Activated CD4-positive, CD25-positive, alpha-beta regulatory T cell (primary cell): ENCODE data around the gene ASAP2.

ENCODE experiments used
- DNase-seq, 4 experiments: peaks; one replicate each; lab custom pipeline; 2025; lab: John Stamatoyannopoulos, UW

Gene ASAP2

DNA sequence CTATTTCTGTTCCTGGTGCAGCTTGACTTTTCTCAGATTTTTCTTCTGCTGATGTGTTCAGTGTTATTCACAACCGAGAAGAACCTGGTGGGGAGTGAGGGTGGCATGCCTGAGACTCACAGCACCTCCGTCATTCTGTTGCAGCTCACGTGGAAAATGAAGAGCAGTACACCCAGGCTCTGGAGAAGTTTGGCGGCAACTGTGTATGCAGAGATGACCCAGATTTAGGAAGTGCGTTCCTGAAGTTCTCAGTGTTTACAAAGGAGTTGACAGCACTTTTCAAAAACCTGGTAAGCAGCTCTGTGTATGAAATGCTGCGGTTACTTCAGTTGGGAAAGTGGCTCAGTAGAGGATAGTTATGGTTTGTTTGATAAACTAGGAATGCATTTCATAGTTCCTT lies 90.5 kb downstream of the ASAP2 start:
- DNase-seq, result no peak

DNA sequence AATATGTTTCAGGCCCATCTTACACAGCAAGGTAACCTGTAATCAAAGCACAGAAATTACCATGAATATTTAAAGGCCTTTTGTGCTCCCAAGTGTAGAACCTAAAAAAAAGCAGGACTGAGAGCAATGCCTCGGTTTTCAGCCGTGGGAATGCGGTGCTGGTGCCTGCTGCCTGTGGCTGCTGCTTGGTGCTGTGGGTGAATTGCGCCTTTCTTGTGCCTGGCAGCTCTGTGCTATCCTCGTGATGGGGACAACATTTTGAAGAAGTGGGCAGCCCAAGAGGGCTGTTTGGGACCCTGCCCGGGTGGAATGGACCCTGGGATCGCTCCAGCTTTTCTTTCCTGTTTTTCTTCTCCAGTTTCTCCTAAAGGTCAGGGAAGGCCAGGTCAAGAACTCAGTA lies 91.2 kb downstream of the ASAP2 start:
- DNase-seq, result no peak

DNA sequence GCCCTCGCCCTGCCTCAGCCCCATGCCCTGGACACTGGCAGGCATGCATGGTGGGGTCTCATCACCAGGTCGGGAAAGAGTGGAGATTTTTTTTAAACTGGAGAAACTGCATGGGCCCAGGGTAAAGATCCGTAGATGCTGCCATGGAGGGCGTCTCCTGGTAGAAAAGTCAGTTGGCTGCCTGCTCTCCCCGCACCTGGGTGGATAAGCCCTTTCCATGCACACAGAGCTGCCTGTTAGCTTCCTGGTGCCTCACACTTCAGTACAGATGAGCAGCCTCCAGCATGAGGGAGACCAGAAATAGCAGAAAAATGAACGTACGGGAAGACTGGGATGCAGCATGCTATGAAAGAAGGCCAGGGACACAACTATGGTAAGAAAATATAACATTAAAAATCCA lies 92.0 kb downstream of the ASAP2 start:
- no peak for DNase-seq

DNA sequence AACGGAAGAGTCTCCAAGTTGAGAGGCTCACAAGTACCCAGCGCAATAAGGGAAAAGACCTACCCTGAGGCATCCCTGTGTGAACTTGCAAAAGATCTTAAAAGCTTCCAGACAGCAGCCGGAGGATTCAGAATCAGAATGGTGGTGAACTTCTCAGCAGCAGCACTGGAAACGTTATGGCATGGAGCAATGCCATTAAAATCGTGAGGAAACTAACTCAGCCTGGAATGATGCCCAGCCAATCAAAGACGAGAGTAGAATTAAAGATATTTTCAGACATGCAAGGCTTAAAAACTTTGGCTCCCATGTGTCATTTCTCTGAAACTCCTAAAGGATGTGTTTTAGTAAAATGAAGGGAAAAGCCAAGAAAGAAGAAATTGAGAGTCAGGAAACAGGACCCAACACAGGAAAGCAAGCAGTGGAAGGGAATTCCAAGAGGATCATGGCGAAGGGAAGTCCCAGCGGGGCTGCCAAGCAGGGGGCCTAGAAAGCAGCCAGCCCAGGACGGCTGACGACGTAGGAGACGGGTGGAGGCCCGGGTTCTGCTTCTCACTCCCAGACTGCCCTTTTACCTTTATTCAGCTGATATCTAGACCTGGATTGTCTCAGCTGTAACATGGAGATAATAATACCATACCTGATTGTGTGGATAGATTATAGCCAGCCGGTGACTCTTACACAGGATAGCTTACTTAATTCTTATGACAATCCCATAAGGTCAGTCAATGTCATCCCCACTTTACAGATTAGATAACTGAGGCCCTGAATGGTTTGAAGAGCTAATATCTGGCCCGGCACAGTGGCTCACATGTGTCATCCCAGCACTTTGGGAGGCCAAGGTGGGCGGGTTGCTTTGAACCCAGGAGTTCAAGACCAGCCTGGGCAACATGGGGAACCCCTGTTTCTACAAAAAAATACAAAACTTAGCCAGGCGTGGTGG lies 92.8 kb downstream of the ASAP2 start:
- no peak for DNase-seq

DNA sequence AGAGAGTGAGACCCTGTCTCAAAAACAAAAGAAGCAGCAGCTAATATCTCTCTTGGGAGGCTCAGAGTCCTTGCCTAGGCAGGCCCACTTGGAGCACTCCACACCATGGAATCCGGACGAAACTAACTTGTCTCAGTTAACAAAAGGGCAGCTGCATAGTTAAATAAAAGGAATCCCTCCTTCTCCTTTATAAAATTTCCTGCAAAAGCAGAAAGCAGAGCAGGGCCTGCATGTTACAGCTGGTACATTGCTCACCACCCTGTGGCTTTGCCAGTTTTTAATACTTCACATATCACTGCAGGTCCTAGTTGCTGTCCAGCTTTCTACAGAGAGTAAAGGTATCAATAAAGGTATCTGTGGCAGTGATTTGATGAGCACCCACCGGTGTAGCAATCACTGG lies 93.6 kb downstream of the ASAP2 start:
- no peak for DNase-seq

DNA sequence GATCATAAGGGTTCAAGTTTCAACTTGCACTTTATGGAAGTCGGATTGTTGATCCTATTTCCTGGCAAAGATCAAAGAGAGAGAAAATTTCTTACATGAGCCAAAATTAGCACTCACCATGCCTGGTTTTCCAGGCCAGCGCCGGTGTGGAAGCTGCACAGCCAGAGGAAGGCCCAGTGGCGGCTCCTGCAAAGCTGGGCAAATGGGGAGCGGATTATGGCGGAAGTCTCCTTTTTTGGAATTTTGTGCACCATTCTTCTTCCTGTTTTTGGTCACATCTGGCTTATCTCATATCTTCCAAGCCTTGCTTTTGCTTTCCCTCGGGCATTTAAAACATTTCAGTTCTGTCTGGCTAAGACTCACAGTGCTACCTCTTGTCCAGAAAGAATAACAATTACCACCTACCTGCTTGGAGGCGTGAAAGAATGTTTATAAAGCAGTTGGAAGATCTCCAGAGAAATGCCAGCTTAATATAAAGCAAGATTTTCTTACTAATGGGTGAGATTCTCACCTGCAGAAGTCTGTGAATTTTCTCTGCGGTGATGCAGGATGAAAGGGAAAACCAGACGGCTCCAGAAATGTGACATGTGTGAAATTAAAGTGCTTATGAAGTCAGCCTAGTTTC lies 94.3 kb downstream of the ASAP2 start:
- DNase-seq, result no peak

DNA sequence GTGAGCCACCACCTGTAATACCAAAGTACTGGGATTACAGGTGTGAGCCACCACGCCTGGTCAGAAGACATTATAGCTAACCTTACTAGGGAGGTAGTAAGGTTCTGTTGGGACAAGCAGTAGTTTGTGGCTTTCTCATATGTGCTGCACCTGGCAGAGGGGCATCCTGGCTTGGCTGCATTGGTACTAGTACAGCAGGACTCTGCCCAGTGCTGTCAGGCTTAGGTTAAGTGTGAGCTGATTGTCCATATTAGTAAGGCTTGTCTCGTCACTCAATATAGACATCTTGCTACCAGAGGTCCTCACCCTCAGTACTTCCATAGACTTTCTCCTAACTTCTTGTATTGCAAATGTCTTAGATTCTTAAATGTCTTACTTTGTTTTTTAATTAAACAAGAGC lies 96.1 kb downstream of the ASAP2 start:
- no peak for DNase-seq

DNA sequence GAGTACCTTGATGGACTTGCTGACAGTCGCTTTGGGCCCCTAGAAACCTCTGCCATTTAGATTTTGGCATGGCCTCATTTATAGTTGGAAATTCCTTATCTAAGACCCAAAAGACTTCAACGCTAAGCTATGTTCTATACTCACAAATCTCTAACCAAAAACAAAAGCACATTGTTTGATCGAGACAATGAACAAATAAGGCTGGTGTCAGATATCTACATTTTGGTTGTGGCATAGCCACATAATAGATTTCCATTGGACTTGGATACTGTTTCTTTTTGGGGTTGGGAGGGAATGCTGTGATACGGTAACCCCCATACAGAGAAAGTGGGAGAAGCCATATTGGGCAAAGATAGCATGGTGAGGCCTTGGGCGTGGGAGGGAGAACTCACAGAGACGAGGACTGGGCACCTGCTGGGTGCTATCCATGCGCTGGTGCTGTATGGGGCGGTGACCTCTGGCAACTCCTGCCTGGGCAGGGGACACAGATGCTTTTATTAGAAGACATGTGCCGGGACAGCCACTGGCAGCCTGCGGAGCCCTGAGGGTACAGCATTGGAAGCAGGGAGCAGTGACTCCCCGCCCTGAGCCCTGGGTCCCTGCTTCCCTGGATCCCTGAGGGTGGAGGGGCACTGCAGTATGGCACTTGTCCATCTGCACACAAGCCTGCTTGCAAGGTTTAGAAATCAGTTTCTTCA lies 97.1 kb downstream of the ASAP2 start:
- DNase-seq, result no peak

DNA sequence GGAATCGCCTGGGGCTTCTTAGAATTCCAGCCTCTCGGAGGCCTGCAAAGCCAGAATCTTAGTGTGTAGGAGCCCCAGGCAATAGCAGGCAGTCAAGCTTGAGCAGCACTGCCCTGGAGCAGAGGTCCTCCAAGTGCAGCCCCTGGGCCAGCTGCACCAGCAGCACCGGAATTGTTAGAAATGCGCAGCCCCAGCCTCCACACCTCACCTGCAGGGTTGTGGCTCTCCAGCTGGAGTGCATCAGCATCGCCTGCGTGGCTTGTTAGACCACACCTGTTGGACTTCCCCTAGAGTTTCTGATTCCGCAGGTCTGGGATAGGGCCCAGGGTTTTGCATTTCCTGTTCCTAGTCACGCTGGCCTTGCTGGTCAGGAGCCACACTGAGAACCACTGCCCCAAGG lies 100.3 kb downstream of the ASAP2 start:
- no peak for DNase-seq

DNA sequence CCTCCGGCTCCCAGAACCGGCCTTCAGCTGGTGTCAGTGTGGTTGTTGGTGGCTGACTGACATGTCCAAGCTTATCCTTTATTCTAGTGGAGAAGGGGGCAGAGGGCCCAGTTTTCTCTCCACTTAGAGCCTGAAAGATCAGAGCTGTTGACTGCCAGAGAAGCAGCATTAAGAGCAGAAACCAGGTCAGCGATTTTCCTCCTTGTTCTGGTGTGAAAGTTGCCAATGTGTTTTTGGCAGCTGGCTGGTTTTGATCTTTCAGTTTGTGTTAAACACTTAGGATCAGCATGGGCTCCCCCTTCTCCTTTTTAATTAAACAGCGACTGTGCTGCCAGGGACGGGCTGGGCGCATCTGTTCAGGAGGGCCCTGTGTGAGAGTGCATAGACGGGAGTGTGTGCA lies 100.9 kb downstream of the ASAP2 start:
- DNase-seq, result no peak

DNA sequence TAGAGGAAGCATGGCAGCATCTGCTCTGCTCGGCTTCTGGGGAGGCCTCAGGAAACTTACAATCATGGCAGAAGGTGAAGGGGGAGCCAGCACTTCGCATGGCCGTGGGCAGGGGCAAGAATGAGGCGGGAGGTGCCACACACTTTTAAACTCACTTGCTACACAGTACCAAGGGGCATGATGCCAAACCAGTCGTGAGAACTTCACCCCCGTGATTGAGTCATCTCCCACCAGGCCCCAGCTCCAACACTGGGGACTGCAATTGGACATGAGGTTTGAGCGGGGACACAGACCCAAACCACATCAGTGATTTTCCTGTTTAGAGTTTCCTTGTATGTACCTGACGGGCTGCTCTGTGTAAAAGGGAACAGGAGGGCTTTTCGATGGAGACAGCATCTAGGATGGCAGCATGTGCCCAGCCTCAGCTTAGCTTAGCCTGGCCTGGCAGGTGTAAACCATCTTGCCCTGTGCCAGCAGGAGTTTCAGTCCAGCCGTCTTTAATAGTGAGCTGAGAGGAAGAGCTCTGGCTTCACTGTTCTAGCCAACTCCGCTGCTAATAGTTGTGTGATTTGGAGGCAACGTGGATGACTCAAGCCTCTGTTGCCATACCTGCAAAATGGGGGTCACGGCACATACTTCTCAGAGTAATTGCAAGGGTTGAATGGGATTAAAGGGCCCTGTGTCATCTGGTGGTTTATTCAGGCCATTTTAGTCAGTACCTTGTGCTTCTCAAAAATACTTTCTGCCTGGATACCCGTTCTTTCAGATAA lies 101.8 kb downstream of the ASAP2 start:
- DNase-seq, result no peak

DNA sequence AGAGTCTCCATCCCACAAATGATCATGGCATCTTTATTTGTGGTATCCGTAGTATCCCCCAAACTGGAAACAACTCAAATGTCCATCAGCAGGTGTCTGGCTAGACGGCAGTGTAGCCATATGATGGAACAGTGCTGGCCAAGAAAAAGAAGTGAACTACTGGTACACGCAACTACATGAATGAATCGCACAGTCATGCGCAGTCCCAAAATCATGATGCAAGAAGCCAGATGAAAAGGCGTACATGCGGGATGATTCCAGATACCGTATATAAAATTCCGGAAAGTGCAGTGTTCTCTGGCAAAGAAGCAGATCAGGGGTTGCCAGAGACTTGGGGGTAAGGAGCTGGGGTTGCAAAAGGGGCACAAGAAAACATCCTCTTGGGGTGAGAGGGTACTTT lies 102.5 kb downstream of the ASAP2 start:
- DNase-seq, result no peak

DNA sequence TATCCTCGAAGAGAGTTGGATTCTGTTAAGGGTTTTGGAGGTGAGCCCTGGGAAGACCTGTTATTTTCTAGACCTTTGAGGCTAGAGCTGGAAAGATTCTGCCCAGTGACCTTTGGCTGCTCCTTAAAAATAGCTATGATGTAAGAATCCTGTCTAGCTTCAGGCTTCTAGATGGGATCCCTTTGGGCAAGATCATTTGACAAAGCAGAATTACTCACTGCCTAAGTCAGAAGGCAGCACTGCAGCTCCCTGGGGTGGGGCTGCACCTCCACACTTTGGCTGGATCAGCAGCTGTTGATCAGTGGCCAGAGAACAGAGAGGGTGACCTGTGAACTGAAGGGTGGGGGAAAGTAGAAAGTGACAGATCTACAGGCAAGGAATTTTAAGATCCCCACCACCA lies 103.8 kb downstream of the ASAP2 start:
- DNase-seq, result no peak

DNA sequence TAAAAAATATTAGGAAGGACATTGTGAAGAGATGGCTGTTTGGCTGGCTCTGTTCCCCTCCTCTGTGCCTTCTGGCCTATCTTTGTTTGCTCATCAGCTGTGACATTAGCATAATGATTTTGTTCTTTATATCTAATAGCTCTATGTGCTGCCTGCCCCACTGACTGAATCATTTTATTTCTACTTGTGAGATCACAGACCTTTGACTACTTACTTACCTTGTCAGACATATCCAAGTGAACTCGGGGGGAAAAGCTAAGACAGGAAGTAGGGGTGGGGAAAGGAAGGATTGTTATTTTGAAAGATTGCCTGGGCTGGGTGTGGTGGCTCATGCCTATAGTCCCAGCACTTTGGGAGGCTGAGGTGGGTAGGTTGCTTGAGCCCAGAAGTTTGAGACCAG lies 104.2 kb downstream of the ASAP2 start:
- no peak for DNase-seq

DNA sequence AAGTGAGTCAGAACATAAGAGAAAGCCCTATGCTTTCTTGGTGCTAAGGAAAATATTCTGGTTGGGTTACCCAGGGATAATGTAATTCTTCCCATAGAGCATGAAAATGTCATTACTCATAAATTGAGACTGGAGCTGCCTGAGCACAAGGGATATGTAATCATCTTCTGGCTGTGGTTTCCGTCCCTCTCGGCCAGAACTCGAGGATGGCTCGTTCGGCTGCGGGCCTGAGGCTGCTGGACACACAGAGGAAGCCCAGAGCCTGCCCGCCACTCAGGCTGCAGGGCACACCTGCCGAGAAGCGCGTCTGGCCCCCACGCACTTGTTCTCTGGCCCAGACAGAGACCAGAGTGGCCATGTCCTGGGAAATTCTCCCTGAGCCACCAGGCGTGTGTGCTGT lies 104.9 kb downstream of the ASAP2 start:
- no peak for DNase-seq

DNA sequence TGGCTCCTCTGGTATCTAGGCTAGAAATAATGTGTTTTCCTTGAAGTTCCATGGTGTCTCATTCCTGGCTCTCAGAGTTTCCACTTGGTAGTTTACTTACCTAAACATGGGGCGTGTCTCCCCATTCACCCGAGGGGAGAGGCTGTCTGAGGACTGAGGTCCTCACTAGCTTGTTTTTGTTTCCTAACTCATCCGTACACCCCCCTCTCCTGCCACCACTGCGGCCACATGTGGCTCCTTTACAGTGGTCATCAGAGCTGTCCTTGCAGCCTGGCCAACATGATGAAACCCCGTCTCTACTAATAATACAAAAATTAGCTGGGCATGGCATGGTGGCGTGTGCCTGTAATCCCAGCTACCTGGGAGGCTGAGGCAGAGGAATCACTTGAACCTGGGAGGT lies 106.0 kb downstream of the ASAP2 start:
- DNase-seq, result no peak

DNA sequence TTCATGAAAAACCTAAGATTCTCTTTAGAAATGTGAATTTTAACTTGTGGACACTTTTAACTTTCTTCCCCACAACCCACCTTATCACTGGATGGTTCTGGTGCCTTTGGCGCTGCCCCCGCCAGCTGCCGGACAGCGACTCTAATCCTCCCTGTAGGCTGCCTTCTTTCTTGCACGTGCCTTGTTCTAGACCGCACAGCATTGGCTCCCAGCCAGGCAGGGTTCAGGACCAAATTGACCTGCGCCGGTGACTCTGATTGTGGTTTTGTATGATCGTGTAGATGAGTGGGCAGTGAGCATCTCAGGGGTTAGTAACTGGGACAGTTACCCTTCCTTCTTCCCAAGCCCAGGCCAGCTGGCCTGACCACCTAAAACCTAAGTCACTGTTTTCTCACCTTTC lies 106.8 kb downstream of the ASAP2 start:
- DNase-seq, result no peak

DNA sequence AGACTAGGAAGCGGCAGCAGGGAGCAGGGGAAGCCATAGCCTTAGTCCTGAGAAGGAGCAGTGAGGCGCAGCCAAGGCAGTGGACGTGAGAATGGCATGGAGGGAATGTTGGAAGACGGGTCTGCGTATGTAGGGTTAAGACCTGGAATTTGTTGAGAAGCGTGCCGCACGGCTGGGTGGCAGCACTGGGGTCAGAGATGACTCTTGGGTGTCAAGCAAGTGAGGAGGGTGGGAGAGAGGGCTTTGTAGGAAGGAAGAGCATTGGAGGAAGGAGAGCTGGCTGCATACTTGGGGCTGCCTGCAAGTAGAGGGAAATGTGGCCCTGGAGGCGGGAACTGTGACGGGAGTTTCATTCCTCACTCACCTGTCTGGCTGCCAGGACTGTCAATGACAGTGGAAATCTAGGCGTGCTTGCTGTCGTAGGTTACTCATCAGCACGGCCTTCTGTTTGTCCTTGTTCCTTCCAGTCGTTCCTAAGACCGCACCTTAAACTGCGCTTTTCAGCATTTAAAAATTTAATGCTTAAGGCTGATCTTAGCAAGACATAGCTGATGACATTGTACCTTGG lies 108.8 kb downstream of the ASAP2 start:
- no peak for DNase-seq

DNA sequence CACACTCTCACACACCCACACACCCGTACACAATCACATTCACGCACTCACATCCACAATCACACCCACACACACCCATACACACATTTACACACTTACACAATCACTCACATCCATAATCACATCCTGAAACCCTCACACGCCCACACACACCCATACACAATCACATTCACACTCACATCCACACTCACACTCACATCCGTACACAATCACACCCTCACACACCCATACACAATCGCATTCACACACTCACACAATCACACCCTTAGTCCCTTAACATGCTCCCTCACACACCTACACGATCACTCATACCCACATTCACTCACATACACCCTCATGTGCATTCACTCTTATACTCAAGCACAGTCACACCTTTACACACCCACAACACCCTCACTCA lies 110.9 kb downstream of the ASAP2 start:
- DNase-seq, result no peak

DNA sequence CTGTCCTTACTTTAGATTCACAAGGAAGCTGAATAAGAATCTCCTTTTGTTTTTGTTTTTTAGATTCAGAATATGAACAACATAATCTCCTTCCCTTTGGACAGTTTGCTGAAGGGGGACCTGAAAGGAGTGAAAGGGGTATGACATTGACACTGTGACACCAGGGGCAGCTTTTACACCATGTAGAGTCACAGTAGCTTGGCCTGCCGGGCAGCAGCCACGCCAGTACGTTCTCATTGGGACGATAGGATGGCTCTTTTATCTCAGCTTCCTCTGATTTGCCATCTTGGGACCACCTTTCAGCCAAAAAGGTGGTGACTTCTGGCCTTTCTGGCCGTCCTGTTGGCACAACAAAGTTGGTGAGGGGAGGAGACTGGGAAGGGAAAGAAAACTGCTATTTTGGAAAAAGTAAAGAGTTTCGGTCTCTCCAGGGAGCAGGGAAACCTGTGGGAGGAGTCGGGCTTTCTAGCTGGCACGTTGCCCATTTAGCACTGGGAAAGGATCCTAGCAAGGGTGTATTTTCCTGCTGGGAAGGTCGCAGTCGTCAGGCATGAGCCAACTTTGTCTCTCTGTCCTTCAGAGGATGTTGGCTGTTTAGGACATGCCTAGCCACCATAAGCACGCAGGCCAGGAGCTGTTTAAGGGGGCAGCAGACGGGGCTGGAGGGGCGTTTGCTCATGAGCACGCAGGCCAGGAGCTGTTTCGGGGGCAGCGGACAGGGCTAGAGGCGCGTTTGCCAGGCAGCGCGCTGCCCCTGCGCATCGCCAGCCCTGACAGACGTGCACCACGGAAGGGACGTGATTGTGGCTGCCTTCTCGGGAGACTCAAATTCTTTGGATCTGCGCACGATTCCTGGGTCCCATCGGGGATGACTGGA lies 112.1 kb downstream of the ASAP2 start:
- no peak for DNase-seq

DNA sequence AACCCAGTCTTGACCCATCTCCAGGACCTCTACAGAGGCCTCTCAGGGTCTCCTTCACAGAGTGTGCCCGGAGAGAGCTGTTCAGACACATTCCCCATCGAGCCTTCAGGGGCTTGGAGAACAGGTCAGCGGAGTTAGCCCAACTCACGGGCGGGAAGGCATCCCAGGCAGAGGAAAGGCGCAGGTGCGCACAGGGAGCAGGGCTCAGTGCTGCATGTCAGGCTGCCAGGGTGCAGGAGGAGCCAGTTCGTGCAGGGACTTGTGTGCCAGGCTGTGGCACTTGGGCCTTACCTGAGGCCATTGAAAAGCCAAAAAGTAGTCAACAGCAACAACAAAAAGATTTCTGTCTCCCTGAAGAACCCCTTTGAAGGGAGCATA lies 112.7 kb downstream of the ASAP2 start:
- no peak for DNase-seq
